ENCODE data around the gene TPRA1. TPM values are rescaled to one million over a fixed set of nuclear protein-coding genes. Genes with fewer than 3 reads are reported as not detected.

TPRA1 gene
- total and polyA plus RNA-seq, 9 donors = 19.1 to 27.9 (median 22.0) TPM

DNA sequence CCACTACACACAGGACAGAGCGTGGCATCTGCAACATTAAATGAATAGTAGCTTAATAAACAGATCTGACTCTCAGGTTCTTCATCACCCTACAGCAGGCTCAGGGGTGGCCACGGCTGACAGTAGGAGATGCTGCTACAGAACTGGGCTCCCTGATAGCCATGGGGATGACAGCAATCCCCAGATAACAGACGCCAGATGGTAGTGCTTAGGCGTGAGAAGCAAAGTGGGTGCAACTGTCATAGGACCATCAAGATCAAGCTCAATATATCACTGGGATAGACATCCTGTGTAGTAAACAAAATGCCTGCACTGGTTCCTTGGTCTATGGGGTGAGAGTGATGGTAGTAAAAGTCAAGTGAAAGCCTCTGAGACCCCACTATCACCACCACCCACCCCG lies 2.6 kb upstream of the TPRA1 start:
- DNase-seq = no peak
- Histone ChIP-seq H3K27me3 (ENCODE audit: control insufficient read depth, insufficient read depth, low read length) (peaks cover 2% of the 10 kb centered on the region), H3K9me3 (replicated peaks; ENCODE audit: control insufficient read depth, low read depth, low read length) (no peaks in the 10 kb centered on the region), H3K4me3 (ENCODE audit: low read length) (no peak overlapping the region), H3K27ac (ENCODE audit: low read length) (no peak overlapping the region), H3K36me3 (ENCODE audit: control insufficient read depth, insufficient read depth, low read length) (no peaks in the 10 kb centered on the region), H3K4me1 (ENCODE audit: control insufficient read depth, insufficient read depth, low read length) (peaks cover 27% of the 10 kb centered on the region)
- 90% methylated on average over 3 of the region's 5 CpGs for WGBS (ENCODE audit: insufficient coverage)

DNA sequence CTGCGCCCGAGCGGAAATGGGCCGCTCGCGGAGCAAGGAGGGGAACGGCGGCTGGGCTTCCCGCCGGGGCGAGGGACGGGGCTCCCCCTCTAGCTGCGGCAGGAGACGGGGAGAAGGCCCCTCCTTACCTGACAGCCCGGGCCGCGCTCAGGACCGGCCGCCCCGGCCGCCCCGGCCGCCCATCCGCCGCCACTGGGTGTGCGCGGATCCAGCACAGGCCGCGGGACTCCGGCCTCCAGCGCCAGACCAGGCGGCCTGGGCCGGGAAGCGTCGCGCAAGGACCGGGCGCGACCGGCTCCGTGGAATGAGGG lies 296 bp downstream of the TPRA1 start:
- no peaks in the 10 kb centered on the region for H3K9me3 ChIP-seq (replicated peaks; ENCODE audit: control insufficient read depth, low read depth, low read length)
- under 1% methylated on average over 41 of the region's 41 CpGs for WGBS (ENCODE audit: insufficient coverage)
- H3K27me3 ChIP-seq (ENCODE audit: control insufficient read depth, insufficient read depth, low read length) = no peaks in the 10 kb centered on the region
- H3K4me3 ChIP-seq (ENCODE audit: low read length) = peak overlapping the region; percentile 68
- no peak for DNase-seq
- peak overlapping the region; percentile 93 for H3K27ac ChIP-seq (ENCODE audit: low read length)
- peaks cover 14% of the 10 kb centered on the region for H3K36me3 ChIP-seq (ENCODE audit: control insufficient read depth, insufficient read depth, low read length)
- H3K4me1 ChIP-seq (ENCODE audit: control insufficient read depth, insufficient read depth, low read length) = peaks cover 30% of the 10 kb centered on the region

DNA sequence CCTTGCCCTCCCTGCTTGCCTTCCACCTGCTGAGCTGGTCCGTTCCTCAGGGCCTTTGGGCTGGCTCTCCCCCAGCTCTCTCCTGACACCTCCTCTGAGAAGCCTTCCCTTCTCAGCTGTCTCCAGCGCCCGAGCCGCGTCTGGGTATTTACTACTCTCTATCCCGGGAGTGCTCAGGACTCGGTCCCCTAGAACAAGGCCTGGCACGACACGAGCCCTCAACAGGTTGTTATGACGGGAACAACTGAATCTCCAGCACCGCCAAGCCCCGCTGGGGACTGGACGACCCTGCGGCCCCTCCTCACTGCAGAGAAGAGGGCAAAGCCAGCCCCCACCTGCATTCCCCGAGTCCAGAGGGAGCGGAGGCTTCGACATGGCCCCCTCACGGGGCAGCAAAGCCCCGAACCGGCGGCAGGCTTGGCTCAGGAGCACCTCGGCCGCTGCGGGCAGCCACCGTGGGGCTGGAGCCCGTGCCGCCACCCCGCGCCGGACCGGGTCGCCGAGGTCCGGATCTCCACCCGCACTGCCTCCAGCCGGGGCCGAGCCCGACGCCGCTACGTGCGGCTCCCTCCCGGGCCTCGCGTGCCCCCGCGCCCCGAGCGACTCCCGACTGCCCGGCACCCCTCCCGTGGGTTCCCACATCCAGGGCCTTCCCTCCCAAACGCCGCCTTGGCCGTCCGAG lies 792 bp downstream of the TPRA1 start:
- Histone ChIP-seq H3K4me1 (ENCODE audit: control insufficient read depth, insufficient read depth, low read length) (peaks cover 30% of the 10 kb centered on the region), H3K27me3 (ENCODE audit: control insufficient read depth, insufficient read depth, low read length) (no peaks in the 10 kb centered on the region), H3K27ac (ENCODE audit: low read length) (peak overlapping the region; percentile 77), H3K9me3 (replicated peaks; ENCODE audit: control insufficient read depth, low read depth, low read length) (no peaks in the 10 kb centered on the region), H3K36me3 (ENCODE audit: control insufficient read depth, insufficient read depth, low read length) (peaks cover 14% of the 10 kb centered on the region), H3K4me3 (ENCODE audit: low read length) (peak overlapping the region; percentile 68)
- DNase-seq = peak; percentile 27
- WGBS (ENCODE audit: insufficient coverage) = under 1% methylated on average over 53 of the region's 56 CpGs

DNA sequence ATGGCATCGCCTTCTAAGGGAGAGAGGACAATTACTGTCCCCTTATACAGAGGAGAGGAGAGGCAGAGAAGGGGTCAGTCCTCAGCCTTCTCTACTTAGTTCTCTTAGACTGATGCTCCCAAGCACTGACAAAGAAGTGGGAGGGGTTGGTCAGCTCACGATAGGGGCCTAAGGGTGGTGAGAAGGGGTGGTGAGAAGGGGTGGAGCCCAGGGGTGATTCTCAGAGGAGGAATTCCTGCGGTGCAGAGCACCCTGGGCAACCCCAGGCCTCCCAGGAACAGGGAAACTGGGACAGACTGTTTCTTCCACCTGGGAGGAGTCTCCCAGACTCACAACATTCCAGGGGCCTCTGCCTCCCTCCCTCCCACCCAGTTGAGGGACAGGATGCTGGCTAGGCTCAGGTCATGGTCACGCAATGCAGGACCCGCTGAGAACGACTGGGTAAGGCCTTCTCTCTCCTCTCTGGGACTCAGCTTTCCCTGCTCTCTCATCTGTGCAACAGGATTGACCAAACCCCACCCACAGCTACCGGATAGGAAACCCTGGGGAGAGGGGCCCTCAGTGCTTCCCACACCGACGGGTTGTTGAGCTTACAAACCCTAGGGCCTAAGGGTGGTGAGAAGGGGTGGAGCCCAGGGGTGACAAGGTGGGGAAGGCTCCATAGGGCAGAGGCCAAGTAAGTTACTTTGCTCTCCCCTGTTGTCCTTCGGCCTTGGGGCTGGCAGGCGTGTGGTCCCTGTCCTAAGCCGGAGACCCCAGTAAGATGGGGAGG lies 1.5 kb downstream of the TPRA1 start:
- WGBS (ENCODE audit: insufficient coverage) = 29% methylated on average over 5 of the region's 12 CpGs
- H3K27ac ChIP-seq (ENCODE audit: low read length) = peak overlapping the region; percentile 62
- peaks cover 30% of the 10 kb centered on the region for H3K4me1 ChIP-seq (ENCODE audit: control insufficient read depth, insufficient read depth, low read length)

DNA sequence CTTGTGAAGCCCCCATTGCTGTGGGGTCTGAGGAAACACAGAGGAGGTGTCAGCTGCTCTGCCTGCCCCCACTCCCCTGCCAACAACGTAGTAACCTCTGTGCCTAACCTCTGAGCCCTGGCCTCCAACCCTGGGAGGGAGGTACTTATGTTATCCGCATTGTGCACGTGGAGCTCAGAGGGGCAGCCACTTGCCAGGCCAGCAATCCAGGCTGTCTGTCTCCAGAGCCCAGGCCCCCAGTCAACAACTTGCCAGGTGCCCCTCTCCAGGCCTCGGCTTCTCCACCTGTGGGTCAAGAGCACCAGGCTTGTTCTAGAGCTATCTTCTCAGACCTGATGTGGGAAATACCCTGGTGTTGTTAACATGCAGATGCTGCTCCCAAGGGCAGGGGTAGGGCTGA lies 2.7 kb downstream of the TPRA1 start:
- WGBS (ENCODE audit: insufficient coverage) = 91% methylated on average over 3 of the region's 4 CpGs
- H3K4me1 ChIP-seq (ENCODE audit: control insufficient read depth, insufficient read depth, low read length) = peaks cover 30% of the 10 kb centered on the region

More for the DNA sequence above, 1.5 kb downstream of the TPRA1 start:
- H3K27me3 ChIP-seq (ENCODE audit: control insufficient read depth, insufficient read depth, low read length) = no peaks in the 10 kb centered on the region
- H3K36me3 ChIP-seq (ENCODE audit: control insufficient read depth, insufficient read depth, low read length) = peaks cover 14% of the 10 kb centered on the region
- no peaks in the 10 kb centered on the region for H3K9me3 ChIP-seq (replicated peaks; ENCODE audit: control insufficient read depth, low read depth, low read length)
- DNase-seq = no peak
- H3K4me3 ChIP-seq (ENCODE audit: low read length) = peak overlapping the region; percentile 68

DNA sequence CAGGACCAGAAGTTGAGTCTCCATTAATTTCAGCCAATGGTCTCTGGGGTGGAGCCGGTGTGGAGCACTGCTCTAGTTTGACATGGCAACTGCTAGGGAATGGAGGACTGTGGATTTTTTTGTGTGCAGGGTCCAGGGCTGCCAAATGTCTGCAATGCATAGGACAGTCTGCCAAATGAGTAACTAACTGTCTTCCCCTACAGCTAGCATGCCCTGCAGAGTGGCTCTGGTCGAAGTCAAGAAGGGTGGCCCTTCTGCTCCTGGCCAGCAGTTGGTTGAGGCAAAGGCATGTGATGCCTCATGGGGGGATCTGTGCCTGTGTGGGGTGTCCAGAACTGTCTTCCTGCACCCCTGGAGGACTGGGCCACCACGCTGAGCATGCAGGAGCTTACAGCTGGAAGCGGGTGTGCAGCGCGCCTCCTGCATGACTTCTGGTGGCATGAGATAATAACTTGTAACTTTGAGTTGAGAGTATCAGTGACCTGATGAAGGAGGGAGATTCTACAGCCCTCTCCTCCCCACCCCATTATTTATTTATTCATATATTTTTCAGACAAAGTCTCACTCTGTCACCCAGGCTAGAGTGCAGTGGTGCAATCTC lies 4.6 kb downstream of the TPRA1 start:
- no peak overlapping the region for H3K4me3 ChIP-seq (ENCODE audit: low read length)
- peaks cover 20% of the 10 kb centered on the region for H3K4me1 ChIP-seq (ENCODE audit: control insufficient read depth, insufficient read depth, low read length)
- WGBS (ENCODE audit: insufficient coverage) = 69% methylated on average over 2 of the region's 6 CpGs

More for the DNA sequence above, 2.7 kb downstream of the TPRA1 start:
- no peaks in the 10 kb centered on the region for H3K9me3 ChIP-seq (replicated peaks; ENCODE audit: control insufficient read depth, low read depth, low read length)
- peaks cover 14% of the 10 kb centered on the region for H3K36me3 ChIP-seq (ENCODE audit: control insufficient read depth, insufficient read depth, low read length)
- no peak overlapping the region for H3K4me3 ChIP-seq (ENCODE audit: low read length)
- DNase-seq = no peak
- no peak overlapping the region for H3K27ac ChIP-seq (ENCODE audit: low read length)
- no peaks in the 10 kb centered on the region for H3K27me3 ChIP-seq (ENCODE audit: control insufficient read depth, insufficient read depth, low read length)

DNA sequence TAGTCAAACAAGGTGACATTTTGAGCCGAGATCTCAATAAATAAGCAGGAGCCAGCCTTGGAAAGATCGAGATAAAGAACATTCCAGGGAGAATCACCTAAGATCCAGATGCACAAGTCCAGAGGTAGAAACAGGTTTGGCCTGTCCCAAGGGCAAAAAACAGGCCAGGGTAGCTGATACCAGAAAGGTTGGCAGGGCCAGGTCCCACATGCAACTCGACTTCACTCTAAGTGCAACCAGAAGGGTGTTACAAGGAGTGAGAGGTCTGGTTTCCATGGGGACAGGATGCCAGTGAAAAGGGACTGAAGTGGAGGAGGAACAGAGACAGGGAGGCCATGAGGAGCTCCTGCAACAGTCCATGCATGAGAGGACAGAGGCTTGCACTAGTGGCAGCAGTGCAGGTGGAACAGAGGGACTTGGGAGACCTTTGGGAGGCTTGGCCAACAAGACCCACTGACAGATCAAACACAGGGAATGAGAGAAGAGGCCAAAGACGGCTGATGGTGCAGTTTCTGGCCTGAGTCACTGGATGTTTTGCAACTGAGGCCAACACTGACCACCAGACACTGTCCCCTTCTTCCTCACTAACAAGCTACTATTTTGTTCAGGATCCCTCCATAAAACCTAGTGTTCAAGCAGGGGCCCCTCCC lies 5.2 kb downstream of the TPRA1 start:
- peaks cover 20% of the 10 kb centered on the region for H3K4me1 ChIP-seq (ENCODE audit: control insufficient read depth, insufficient read depth, low read length)
- H3K27me3 ChIP-seq (ENCODE audit: control insufficient read depth, insufficient read depth, low read length) = no peaks in the 10 kb centered on the region
- no peaks in the 10 kb centered on the region for H3K9me3 ChIP-seq (replicated peaks; ENCODE audit: control insufficient read depth, low read depth, low read length)
- H3K36me3 ChIP-seq (ENCODE audit: control insufficient read depth, insufficient read depth, low read length) = peaks cover 23% of the 10 kb centered on the region
- no peak overlapping the region for H3K4me3 ChIP-seq (ENCODE audit: low read length)
- H3K27ac ChIP-seq (ENCODE audit: low read length) = no peak overlapping the region
- no peak for DNase-seq
- WGBS (ENCODE audit: insufficient coverage) = 79% methylated on average over 2 of the region's 4 CpGs

More for the DNA sequence above, 4.6 kb downstream of the TPRA1 start:
- H3K27me3 ChIP-seq (ENCODE audit: control insufficient read depth, insufficient read depth, low read length) = no peaks in the 10 kb centered on the region
- H3K36me3 ChIP-seq (ENCODE audit: control insufficient read depth, insufficient read depth, low read length) = peaks cover 19% of the 10 kb centered on the region
- no peaks in the 10 kb centered on the region for H3K9me3 ChIP-seq (replicated peaks; ENCODE audit: control insufficient read depth, low read depth, low read length)
- H3K27ac ChIP-seq (ENCODE audit: low read length) = no peak overlapping the region
- no peak for DNase-seq

DNA sequence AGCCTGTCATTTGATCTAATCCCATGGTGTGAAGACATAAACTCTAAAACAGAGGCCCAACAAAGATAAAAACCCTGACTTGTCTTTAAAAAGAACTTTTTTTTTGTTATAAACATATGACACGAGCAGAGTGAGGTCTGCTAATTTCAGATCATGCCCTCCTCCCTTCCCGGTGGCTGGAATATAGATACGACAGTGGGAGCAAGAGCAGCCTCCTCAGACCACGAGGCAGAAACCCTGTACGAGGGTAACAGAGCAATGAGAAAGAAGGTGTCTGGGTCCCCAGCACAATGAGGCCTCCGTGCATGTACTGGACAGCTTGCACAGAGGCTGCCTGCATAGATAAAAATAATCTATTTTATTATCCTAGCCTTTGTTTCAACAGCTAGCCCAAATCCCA lies 5.8 kb downstream of the TPRA1 start:
- peaks cover 20% of the 10 kb centered on the region for H3K4me1 ChIP-seq (ENCODE audit: control insufficient read depth, insufficient read depth, low read length)
- WGBS (ENCODE audit: insufficient coverage) = 83% methylated on average over 3 of the region's 6 CpGs

DNA sequence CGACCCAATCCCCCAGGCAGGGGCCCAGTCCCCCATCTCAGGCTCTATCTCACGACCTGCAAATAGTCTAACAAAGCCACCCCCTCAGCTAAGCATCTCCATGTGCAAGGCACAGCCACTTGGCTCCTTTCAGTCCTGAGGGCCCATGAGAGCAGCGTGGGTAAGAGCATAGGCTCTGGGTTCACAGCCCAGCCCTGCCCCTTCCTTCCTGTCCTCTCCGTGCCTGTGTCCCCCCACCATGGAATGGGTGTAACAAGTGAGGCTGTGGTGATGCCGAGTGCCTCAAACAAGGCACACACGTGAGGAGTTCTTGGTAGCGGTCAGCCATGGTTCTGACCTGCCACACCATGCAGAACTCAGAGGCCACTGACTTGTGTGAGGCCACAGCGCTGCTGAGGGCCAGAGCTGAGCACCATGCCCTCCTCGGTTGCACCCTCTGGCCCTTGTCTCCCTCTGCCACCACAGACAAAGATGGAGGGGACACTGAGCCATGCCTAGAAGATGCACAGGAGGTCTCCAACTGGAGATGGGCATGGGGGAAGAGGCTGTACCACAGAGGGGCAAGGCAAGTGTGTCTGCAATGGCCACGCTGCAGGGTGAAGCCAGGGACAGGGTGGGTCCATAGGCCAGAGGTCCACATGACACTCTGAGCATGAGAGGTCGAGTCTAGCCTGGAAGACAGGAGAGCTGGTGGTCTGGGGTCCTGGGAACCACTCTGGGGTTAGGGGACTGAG lies 10.0 kb downstream of the TPRA1 start:
- no peak for DNase-seq
- H3K9me3 ChIP-seq (replicated peaks; ENCODE audit: control insufficient read depth, low read depth, low read length) = no peaks in the 10 kb centered on the region
- peaks cover 4% of the 10 kb centered on the region for H3K4me1 ChIP-seq (ENCODE audit: control insufficient read depth, insufficient read depth, low read length)
- H3K27me3 ChIP-seq (ENCODE audit: control insufficient read depth, insufficient read depth, low read length) = no peaks in the 10 kb centered on the region
- no peak overlapping the region for H3K27ac ChIP-seq (ENCODE audit: low read length)
- H3K4me3 ChIP-seq (ENCODE audit: low read length) = no peak overlapping the region
- WGBS (ENCODE audit: insufficient coverage) = 74% methylated on average over 9 of the region's 11 CpGs
- H3K36me3 ChIP-seq (ENCODE audit: control insufficient read depth, insufficient read depth, low read length) = peaks cover 47% of the 10 kb centered on the region

More for the DNA sequence above, 5.8 kb downstream of the TPRA1 start:
- Histone ChIP-seq H3K4me3 (ENCODE audit: low read length) (no peak overlapping the region), H3K27me3 (ENCODE audit: control insufficient read depth, insufficient read depth, low read length) (no peaks in the 10 kb centered on the region), H3K9me3 (replicated peaks; ENCODE audit: control insufficient read depth, low read depth, low read length) (no peaks in the 10 kb centered on the region), H3K36me3 (ENCODE audit: control insufficient read depth, insufficient read depth, low read length) (peaks cover 24% of the 10 kb centered on the region), H3K27ac (ENCODE audit: low read length) (no peak overlapping the region)
- no peak for DNase-seq
